MM.1S (cell line): ENCODE measurements around the gene GLP1R.

ENCODE experiments used
- DNase-seq: peaks from one replicate; pipeline ENCODE4 v3.0.0-alpha.2; 2015
- H2AFZ ChIP-seq: fragments of 300-600 bp; sonication (generic); 2 replicates; pipeline ENCODE4 v1.6.0; 2016; ENCODE audit warnings: antibody characterized with exemption, low read length
- H3F3A ChIP-seq: fragments of 300-600 bp; sonication (generic); 2 replicates; pipeline ENCODE4 v1.6.1; 2016; ENCODE audit warnings: mild to moderate bottlenecking, antibody characterized with exemption, low read length, moderate library complexity, mixed read lengths; ENCODE audit not compliant: insufficient read depth
- H3K27ac ChIP-seq: fragments of 300-600 bp; sonication (generic); 2 replicates; pipeline ENCODE4 v1.5.1; 2016; ENCODE audit warnings: mild to moderate bottlenecking, low read length
- H3K27me3 ChIP-seq: fragments of 300-600 bp; sonication (generic); replicated peaks from 2 replicates; pipeline ENCODE4 v1.6.0; 2016; ENCODE audit warnings: low read length; ENCODE audit not compliant: insufficient read depth
- H3K36me3 ChIP-seq: fragments of 300-600 bp; sonication (generic); replicated peaks from 2 replicates; pipeline ENCODE4 v1.6.1; 2016; ENCODE audit warnings: mild to moderate bottlenecking, low read length, mixed read lengths; ENCODE audit not compliant: insufficient read depth
- H3K4me1 ChIP-seq: fragments of 300-600 bp; sonication (generic); 2 replicates; pipeline ENCODE4 v1.6.1; 2016; ENCODE audit warnings: low read length, mixed read lengths
- H3K4me2 ChIP-seq: fragments of 300-600 bp; sonication (generic); 2 replicates; pipeline ENCODE4 v1.6.0; 2016; ENCODE audit warnings: low read depth, low read length
- H3K4me3 ChIP-seq: fragments of 300-600 bp; sonication (generic); 2 replicates; pipeline ENCODE4 v1.5.1; 2016; ENCODE audit warnings: low read length, mixed read lengths
- H3K79me2 ChIP-seq: fragments of 300-600 bp; sonication (generic); 2 replicates; pipeline ENCODE4 v1.6.1; 2016; ENCODE audit warnings: mixed run types, low read length, mixed read lengths
- H3K9ac ChIP-seq: fragments of 300-600 bp; sonication (generic); 2 replicates; pipeline ENCODE4 v1.6.1; 2016; ENCODE audit warnings: low read length, mixed read lengths
- H3K9me2 ChIP-seq: fragments of 300-600 bp; sonication (generic); replicated peaks from 2 replicates; pipeline ENCODE4 v1.6.1; 2016; ENCODE audit warnings: mild to moderate bottlenecking, low read length, mixed read lengths; ENCODE audit not compliant: insufficient read depth
- H3K9me3 ChIP-seq: fragments of 300-600 bp; sonication (generic); replicated peaks from 2 replicates; pipeline ENCODE4 v1.6.1; 2016; ENCODE audit warnings: mild to moderate bottlenecking, low read length, mixed read lengths; ENCODE audit not compliant: insufficient read depth
- H4K20me1 ChIP-seq: fragments of 300-600 bp; sonication (generic); 2 replicates; pipeline ENCODE4 v1.6.1; 2016; ENCODE audit warnings: mild to moderate bottlenecking, low read length, moderate library complexity, mixed read lengths; ENCODE audit not compliant: insufficient read depth
- EZH2 ChIP-seq: fragments of 300-600 bp; sonication (generic); optimal IDR thresholded peaks from 2 replicates; pipeline ENCODE3; 2017; ENCODE audit warnings: low read depth, mild to moderate bottlenecking, antibody characterized with exemption, low read length, mixed read lengths
- EZH2phosphoT487 ChIP-seq: fragments of 300-600 bp; sonication (generic); IDR thresholded peaks from 2 replicates; pipeline ENCODE4 v1.6.1; 2018; ENCODE audit warnings: antibody characterized with exemption, low read length
- TF ChIP-seq, protein P1 (sequence below): fragments of 300-600 bp; sonication (generic); IDR thresholded peaks from 2 replicates; pipeline ENCODE4 v1.5.1; 2016; ENCODE audit warnings: antibody characterized with exemption, low read length, mixed read lengths

Gene GLP1R

DNA sequence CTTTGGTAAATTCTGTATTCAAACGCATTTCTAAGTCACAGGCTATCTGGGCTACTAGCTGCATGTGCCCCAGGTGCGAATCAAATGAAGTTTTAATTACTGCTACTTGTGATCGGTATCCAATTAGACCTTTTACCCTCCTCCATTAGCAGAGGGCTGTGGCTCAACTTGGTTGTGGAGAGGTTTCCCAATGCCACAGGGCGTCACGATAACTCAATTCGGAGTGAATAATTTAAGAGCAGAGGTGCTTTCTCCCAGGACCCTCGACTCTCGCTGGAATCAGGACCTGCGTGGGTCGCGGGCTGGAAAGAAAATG lies 65.8 kb downstream of the GLP1R start:
- Histone ChIP-seq H3K27ac (peak overlapping the region; percentile 91; the same call in 1 of the 2 replicates), H3K4me3 (peak overlapping the region; percentile 81), H3K4me2 (peak overlapping the region; percentile 96), H2AFZ (peak overlapping the region; percentile 91), H3K27me3 (no peaks in the 10 kb centered on the region), H3K79me2 (no peaks in the 10 kb centered on the region), H3K4me1 (peaks cover 4% of the 10 kb centered on the region; the same call in 1 of the 2 replicates), H3K36me3 (no peaks in the 10 kb centered on the region), H3K9ac (peak overlapping the region; percentile 84), H3F3A (peaks cover 2% of the 10 kb centered on the region; the same call in 1 of the 2 replicates), H4K20me1 (no peaks in the 10 kb centered on the region), H3K9me2 (no peaks in the 10 kb centered on the region), H3K9me3 (no peaks in the 10 kb centered on the region)
- no peak for DNase-seq
- TF ChIP-seq EZH2 (no peak), EZH2phosphoT487 (no peak)
- TF ChIP-seq, protein P1, sequence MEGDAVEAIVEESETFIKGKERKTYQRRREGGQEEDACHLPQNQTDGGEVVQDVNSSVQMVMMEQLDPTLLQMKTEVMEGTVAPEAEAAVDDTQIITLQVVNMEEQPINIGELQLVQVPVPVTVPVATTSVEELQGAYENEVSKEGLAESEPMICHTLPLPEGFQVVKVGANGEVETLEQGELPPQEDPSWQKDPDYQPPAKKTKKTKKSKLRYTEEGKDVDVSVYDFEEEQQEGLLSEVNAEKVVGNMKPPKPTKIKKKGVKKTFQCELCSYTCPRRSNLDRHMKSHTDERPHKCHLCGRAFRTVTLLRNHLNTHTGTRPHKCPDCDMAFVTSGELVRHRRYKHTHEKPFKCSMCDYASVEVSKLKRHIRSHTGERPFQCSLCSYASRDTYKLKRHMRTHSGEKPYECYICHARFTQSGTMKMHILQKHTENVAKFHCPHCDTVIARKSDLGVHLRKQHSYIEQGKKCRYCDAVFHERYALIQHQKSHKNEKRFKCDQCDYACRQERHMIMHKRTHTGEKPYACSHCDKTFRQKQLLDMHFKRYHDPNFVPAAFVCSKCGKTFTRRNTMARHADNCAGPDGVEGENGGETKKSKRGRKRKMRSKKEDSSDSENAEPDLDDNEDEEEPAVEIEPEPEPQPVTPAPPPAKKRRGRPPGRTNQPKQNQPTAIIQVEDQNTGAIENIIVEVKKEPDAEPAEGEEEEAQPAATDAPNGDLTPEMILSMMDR: no peak

DNA sequence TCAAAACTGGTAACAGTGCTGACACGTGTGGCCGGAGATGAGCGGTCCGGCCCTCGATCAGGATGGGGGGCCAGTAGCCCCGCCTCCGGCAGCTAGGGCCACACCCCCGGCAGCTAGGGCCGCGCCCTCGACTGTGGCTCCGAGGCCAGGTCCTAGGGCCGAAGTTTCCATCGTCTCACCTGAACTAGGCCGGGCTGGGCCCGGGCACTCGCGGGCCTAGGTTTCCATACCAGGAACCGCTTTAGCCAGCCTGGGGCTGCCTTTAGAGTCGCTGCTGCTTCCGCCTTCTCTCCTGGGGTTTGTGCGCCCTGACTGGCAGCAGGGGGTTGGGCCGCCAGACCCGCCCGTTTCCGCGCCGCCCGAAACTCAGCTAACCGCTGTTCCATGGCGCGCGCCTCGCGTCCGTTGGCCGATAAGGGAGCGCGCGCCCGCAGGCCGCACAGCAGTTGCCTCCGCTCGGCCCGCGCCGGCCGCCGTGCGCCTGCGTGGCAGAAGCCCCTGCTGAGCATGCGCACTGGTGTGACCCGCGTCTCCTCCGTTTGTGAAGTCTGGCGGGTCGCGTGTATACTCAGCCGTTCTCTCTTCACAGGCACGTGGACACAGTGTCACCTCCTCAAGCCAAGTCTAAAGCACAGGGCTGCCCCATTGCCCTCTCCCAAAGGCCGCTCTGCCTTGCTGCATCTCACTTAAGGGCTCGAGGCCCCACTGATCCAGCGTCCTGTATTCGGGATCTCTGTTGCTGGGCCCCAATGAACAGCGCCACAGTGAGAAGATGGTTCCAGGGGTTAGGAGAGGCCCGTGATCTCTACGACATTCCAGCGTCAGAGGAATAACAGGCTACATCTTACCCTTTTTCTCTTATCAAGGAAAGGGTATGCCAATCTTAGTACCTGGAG lies 66.4 kb downstream of the GLP1R start, which contains the start of gene SAYSD1:
TSS of gene SAYSD1 (minus strand) at position 483 of the 896 bp plus-strand sequence. CDS start at position 386, 97 bp downstream.
- peak within 1 kb of the TSS; percentile 81 for H3K4me3 ChIP-seq
- peak within 1 kb of the TSS; percentile 91 for H3K27ac ChIP-seq

DNA sequence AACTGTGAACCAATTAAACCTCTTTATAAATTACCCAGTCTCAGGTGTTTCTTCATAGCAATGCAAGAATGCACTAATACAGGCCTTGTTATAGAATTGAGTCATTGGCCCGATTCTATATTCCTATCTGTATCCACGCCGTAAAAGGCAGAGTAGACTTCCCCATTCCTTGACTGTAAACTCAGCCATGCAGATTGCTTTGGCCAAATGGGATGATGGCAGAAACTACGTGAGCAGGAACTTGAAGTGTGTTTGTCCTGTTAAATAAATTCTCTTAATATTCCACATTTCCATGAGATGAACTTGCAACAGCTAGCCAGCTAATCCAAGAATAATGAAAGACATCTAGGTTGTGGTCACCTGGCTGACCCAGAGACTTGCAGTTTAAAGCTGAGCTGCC lies 70.3 kb downstream of the GLP1R start:
- TF ChIP-seq, protein P1: no peak
- TF ChIP-seq EZH2: no peak
- TF ChIP-seq EZH2phosphoT487: no peak
- Histone ChIP-seq H3K9ac (no peak overlapping the region), H3K36me3 (no peaks in the 10 kb centered on the region), H3K27me3 (no peaks in the 10 kb centered on the region), H3K9me2 (no peaks in the 10 kb centered on the region), H3K79me2 (no peaks in the 10 kb centered on the region), H4K20me1 (no peaks in the 10 kb centered on the region), H3K9me3 (no peaks in the 10 kb centered on the region), H3F3A (peaks cover 2% of the 10 kb centered on the region; the same call in 1 of the 2 replicates), H3K27ac (no peak overlapping the region), H3K4me1 (peaks cover 4% of the 10 kb centered on the region; the same call in 1 of the 2 replicates), H2AFZ (no peak overlapping the region), H3K4me3 (no peak overlapping the region), H3K4me2 (no peak overlapping the region)
- DNase-seq: no peak

More for the DNA sequence above, 66.4 kb downstream of the GLP1R start, which contains the start of gene SAYSD1:
- no peak for TF ChIP-seq EZH2
- TF ChIP-seq EZH2phosphoT487: no peak
- TF ChIP-seq, protein P1: no peak
- Histone ChIP-seq H3K9ac (peak within 1 kb of the TSS; percentile 84), H3K9me3 (no peaks in the 10 kb centered on the region), H2AFZ (peak within 1 kb of the TSS; percentile 91), H3K4me2 (peak within 1 kb of the TSS; percentile 96), H4K20me1 (no peaks in the 10 kb centered on the region), H3K36me3 (no peaks in the 10 kb centered on the region), H3K9me2 (no peaks in the 10 kb centered on the region), H3K4me1 (peaks cover 4% of the 10 kb centered on the region; the same call in 1 of the 2 replicates), H3K27me3 (no peaks in the 10 kb centered on the region), H3F3A (peaks cover 2% of the 10 kb centered on the region; the same call in 1 of the 2 replicates), H3K79me2 (no peaks in the 10 kb centered on the region)
- DNase-seq: peak; percentile 98
